Panc1 (cell line): ENCODE measurements around the gene CCND2. TPM values are rescaled to one million over a fixed set of nuclear protein-coding genes. Genes with fewer than 3 reads are reported as not detected.

Source experiments
- ATAC-seq: fragments of 200-7000 bp; cut with Tn5 transposase; 2 replicates; pipeline ENCODE4 v1.9.1; 2020; ENCODE audit warnings: mild to moderate bottlenecking, moderate library complexity
- BruUV-seq: library from RNA; stranded (reverse); fragments of 400-500 nt; replicated peaks from 2 replicates; lab custom pipeline; 2021; lab: Mats Ljungman, UMichigan
- CTCF ChIA-PET: fragments of 300-600 bp; sonication (Branson Sonifier 250); formaldehyde crosslinking; loops from one replicate; lab custom pipeline; 2022; ENCODE audit warnings: antibody characterized with exemption; lab: Charles Lee
- POLR2A ChIA-PET: fragments of 300-600 bp; sonication (Branson Sonifier 250); formaldehyde crosslinking; loops from one replicate; lab custom pipeline; 2022; ENCODE audit warnings: antibody characterized with exemption; lab: Charles Lee
- DNase-seq: peaks from one replicate; pipeline ENCODE4 v3.0.0-alpha.2; 2010; ENCODE audit warnings: low read depth, low spot score
- H3K27ac ChIP-seq: 2 replicates; pipeline ENCODE4 v1.5.1; 2011; ENCODE audit warnings: mild to moderate bottlenecking, low read length, inconsistent platforms
- H3K27me3 ChIP-seq: fragments of 200-500 bp; sonication (Bioruptor generic); 2 replicates; pipeline ENCODE4 v1.6.0; 2014; ENCODE audit warnings: low read length, inconsistent platforms; ENCODE audit not compliant: control insufficient read depth, insufficient read depth
- H3K36me3 ChIP-seq: fragments of 200-500 bp; sonication (Bioruptor generic); 2 replicates; pipeline ENCODE4 v1.5.1; 2014; ENCODE audit warnings: inconsistent platforms, mild to moderate bottlenecking, low read length, moderate library complexity; ENCODE audit not compliant: control insufficient read depth, insufficient read depth
- H3K4me1 ChIP-seq: 2 replicates; pipeline ENCODE4 v1.5.1; 2011; ENCODE audit warnings: inconsistent platforms, mild to moderate bottlenecking, low read length, moderate library complexity; ENCODE audit not compliant: control insufficient read depth, insufficient read depth
- H3K4me3 ChIP-seq, 2 experiments: 2 replicates each; pipeline ENCODE4 v1.5.1; 2011 to 2012; ENCODE audit warnings: low read depth in 2 of 2, low read length in 2 of 2, mild to moderate bottlenecking in 2 of 2, inconsistent platforms in 1 of 2, moderate library complexity in 1 of 2
- H3K9me3 ChIP-seq: fragments of 200-500 bp; sonication (Bioruptor generic); 2 replicates; pipeline ENCODE4 v1.5.1; 2014; ENCODE audit warnings: low read depth, mild to moderate bottlenecking, inconsistent platforms, low read length, moderate library complexity; ENCODE audit not compliant: control insufficient read depth, insufficient read depth
- POLR2AphosphoS5 ChIP-seq: IDR thresholded peaks from 2 replicates; pipeline ENCODE4 v1.6.1; 2012; ENCODE audit warnings: mild to moderate bottlenecking, low read depth, low read length, moderate library complexity
- SIN3A ChIP-seq: IDR thresholded peaks from 2 replicates; pipeline ENCODE4 v1.6.1; 2012; ENCODE audit warnings: low read depth, mild to moderate bottlenecking, low read length, moderate library complexity, borderline replicate concordance; ENCODE audit not compliant: insufficient read depth
- TCF7L2 ChIP-seq: IDR thresholded peaks from 2 replicates; pipeline ENCODE4 v1.6.1; 2011; ENCODE audit warnings: mild to moderate bottlenecking, low read depth, low read length, inconsistent platforms
- in situ Hi-C: cut with HindIII; loops from 2 replicates; pipeline ENCODE4 v1.10.0; 2016; ENCODE audit warnings: low sequenced_read_pairs, low pct_unique_long_range_greater_than_20kb
- intact Hi-C: fragments of 100-400 bp; cut with micrococcal nuclease; formaldehyde crosslinking; loops from one replicate; pipeline ENCODE4 v1.10.0; 2022; ENCODE audit not compliant: unreplicated experiment
- total RNA-seq: library from RNA; stranded (reverse); gene quantifications from one replicate; pipeline ENCODE4 v1.2.1, GENCODE V29; 2021; ENCODE audit not compliant: unreplicated experiment
- TF ChIP-seq, protein P1 (sequence below): fragments of 450-650 bp; IDR thresholded peaks from 2 replicates; pipeline ENCODE4 v1.5.1; 2017; ENCODE audit warnings: mild to moderate bottlenecking
- TF ChIP-seq, protein P2 (sequence below), 2 experiments: IDR thresholded peaks; 2 replicates each; pipeline ENCODE4 v1.6.1; 2011 to 2012; ENCODE audit warnings: low read depth in 2 of 2, control low read depth in 1 of 2, low read length in 1 of 2, mild to moderate bottlenecking in 1 of 2, moderate library complexity in 1 of 2; ENCODE audit not compliant: insufficient read depth in 1 of 2

The CCND2 gene
- total RNA-seq, 1 experiment from 2014 or later: 1.5 TPM

GRCh38 chr12:4239746-4240145 is 33.8 kb upstream of the CCND2 start:
- in situ Hi-C loops: no loop called here
- no peak overlapping the region for H3K27ac ChIP-seq
- CTCF ChIA-PET: no interaction called here

DNA sequence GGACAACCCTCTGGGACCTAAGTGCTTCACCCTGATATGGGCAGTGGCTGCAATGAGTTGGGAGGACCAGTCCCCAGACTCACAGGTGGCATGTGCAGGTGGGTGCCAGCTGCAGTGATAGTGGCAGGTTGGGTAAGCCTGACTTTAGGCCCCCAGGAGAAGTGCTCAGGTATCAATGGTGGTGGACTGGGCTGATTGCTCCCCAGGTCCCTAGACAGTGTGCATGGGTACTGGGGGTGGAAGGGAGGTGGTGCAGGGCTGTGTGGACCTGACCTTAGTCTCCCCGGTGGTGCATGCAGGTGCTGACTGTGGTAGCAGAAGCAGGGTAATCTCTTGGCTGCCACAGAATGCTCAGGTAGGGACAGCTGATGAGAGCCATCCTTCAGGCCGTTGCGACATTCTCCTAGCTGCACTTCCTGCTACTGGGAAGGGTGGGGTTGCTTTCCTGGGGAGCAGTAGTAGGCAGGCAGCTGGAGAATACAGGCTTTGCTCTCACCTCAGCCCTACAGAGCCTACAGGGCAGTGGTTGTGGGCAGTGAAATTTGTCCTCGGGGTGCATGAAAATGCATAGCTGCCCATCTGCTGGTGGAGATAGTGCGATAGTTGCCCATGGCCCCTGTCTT is 33.3 kb upstream of the CCND2 start:
- POLR2A ChIA-PET: no interaction called here
- Histone ChIP-seq H3K4me3 (no peak overlapping the region), H3K27ac (no peak overlapping the region), H3K36me3 (no peaks in the 10 kb centered on the region), H3K4me1 (no peaks in the 10 kb centered on the region), H3K27me3 (no peaks in the 10 kb centered on the region; the same call in 1 of the 2 replicates), H3K9me3 (no peaks in the 10 kb centered on the region)
- intact Hi-C loops (no loop called here), in situ Hi-C loops (no loop called here)
- ATAC-seq: no peak
- CTCF ChIA-PET: no interaction called here
- no peak for DNase-seq
- no TSS peak for BruUV-seq
- TF ChIP-seq TCF7L2: no peak

More at GRCh38 chr12:4239746-4240145, 33.8 kb upstream of the CCND2 start:
- Histone ChIP-seq H3K9me3 (no peaks in the 10 kb centered on the region), H3K4me3 (no peak overlapping the region), H3K36me3 (no peaks in the 10 kb centered on the region), H3K4me1 (no peaks in the 10 kb centered on the region), H3K27me3 (no peaks in the 10 kb centered on the region; the same call in 1 of the 2 replicates)
- no peak for ATAC-seq
- no peak for DNase-seq
- intact Hi-C loops: no loop called here
- POLR2A ChIA-PET: no interaction called here
- BruUV-seq: no TSS peak
- TF ChIP-seq TCF7L2: no peak
- TF ChIP-seq, protein P1, sequence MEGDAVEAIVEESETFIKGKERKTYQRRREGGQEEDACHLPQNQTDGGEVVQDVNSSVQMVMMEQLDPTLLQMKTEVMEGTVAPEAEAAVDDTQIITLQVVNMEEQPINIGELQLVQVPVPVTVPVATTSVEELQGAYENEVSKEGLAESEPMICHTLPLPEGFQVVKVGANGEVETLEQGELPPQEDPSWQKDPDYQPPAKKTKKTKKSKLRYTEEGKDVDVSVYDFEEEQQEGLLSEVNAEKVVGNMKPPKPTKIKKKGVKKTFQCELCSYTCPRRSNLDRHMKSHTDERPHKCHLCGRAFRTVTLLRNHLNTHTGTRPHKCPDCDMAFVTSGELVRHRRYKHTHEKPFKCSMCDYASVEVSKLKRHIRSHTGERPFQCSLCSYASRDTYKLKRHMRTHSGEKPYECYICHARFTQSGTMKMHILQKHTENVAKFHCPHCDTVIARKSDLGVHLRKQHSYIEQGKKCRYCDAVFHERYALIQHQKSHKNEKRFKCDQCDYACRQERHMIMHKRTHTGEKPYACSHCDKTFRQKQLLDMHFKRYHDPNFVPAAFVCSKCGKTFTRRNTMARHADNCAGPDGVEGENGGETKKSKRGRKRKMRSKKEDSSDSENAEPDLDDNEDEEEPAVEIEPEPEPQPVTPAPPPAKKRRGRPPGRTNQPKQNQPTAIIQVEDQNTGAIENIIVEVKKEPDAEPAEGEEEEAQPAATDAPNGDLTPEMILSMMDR: no peak
- TF ChIP-seq POLR2AphosphoS5: no peak
- TF ChIP-seq, protein P2, sequence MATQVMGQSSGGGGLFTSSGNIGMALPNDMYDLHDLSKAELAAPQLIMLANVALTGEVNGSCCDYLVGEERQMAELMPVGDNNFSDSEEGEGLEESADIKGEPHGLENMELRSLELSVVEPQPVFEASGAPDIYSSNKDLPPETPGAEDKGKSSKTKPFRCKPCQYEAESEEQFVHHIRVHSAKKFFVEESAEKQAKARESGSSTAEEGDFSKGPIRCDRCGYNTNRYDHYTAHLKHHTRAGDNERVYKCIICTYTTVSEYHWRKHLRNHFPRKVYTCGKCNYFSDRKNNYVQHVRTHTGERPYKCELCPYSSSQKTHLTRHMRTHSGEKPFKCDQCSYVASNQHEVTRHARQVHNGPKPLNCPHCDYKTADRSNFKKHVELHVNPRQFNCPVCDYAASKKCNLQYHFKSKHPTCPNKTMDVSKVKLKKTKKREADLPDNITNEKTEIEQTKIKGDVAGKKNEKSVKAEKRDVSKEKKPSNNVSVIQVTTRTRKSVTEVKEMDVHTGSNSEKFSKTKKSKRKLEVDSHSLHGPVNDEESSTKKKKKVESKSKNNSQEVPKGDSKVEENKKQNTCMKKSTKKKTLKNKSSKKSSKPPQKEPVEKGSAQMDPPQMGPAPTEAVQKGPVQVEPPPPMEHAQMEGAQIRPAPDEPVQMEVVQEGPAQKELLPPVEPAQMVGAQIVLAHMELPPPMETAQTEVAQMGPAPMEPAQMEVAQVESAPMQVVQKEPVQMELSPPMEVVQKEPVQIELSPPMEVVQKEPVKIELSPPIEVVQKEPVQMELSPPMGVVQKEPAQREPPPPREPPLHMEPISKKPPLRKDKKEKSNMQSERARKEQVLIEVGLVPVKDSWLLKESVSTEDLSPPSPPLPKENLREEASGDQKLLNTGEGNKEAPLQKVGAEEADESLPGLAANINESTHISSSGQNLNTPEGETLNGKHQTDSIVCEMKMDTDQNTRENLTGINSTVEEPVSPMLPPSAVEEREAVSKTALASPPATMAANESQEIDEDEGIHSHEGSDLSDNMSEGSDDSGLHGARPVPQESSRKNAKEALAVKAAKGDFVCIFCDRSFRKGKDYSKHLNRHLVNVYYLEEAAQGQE (IDR thresholded peaks at IDR 0.05; ENCODE audit: insufficient read depth in 1 of 2, low read depth in 2 of 2, low read length in 1 of 2): no peak
- TF ChIP-seq SIN3A: no peak

DNA sequence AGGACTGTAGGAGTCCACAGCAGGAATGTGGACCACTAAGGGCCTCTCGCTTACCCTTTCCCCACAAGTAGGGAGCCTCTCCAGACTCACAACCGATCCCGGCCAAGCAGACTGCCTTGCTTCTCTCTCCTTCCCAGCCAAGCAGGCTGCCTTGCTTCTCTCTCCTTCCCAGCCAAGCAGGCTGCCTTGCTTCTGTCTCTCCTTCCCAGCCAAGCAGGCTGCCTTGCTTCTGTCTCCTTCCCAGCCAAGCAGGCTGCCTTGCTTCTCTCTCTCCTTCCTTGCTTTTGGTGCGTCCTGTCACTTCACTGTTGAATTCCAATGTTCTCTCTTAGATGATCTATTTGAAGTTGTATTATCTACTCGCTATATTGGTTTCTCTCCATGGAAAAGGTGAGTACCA is 32.6 kb upstream of the CCND2 start:
- ATAC-seq: no peak
- POLR2A ChIA-PET: no interaction called here
- DNase-seq: no peak
- in situ Hi-C loops (no loop called here), intact Hi-C loops (no loop called here)
- CTCF ChIA-PET: no interaction called here
- no peaks in the 10 kb centered on the region for H3K36me3 ChIP-seq
- H3K4me1 ChIP-seq: no peaks in the 10 kb centered on the region
- TF ChIP-seq SIN3A: no peak
- TF ChIP-seq, protein P1: no peak
- TF ChIP-seq, protein P2 (IDR thresholded peaks at IDR 0.05; ENCODE audit: insufficient read depth in 1 of 2, low read depth in 2 of 2, low read length in 1 of 2): no peak
- TF ChIP-seq POLR2AphosphoS5: no peak
- TF ChIP-seq TCF7L2: no peak
- H3K27me3 ChIP-seq: no peaks in the 10 kb centered on the region; the same call in 1 of the 2 replicates
- H3K27ac ChIP-seq: no peak overlapping the region
- no TSS peak for BruUV-seq
- H3K4me3 ChIP-seq: no peak overlapping the region
- no peaks in the 10 kb centered on the region for H3K9me3 ChIP-seq
